ENCODE measurements around the gene SAG. TPM values are rescaled to one million over a fixed set of nuclear protein-coding genes. Genes with fewer than 3 reads are reported as not detected.

The SAG gene
- total RNA-seq, 2 donors from 2014 or later = 0.05 TPM; not detected in 1

- H3K27ac Mint-ChIP-seq = no peak overlapping the region
- no peak for ATAC-seq
- peaks cover 27 to 43% of the 10 kb centered on the region in 2 donors for H3K36me3 Mint-ChIP-seq
- no peaks in the 10 kb centered on the region for H3K9me3 Mint-ChIP-seq
- no peak for DNase-seq (ENCODE audit: low spot score in 2 of 2)
Observed at GRCh38 chr2:233355916-233356315, 48.3 kb downstream of the SAG start.

GRCh38 chr2:233356546-233357308 lies 49.1 kb downstream of the SAG start:
- ATAC-seq (no peak), DNase-seq (ENCODE audit: low spot score in 2 of 2) (no peak)
- Mint-ChIP-seq H3K9me3 (no peaks in the 10 kb centered on the region), H3K36me3 (peaks cover 27 to 43% of the 10 kb centered on the region in 2 donors), H3K27ac (no peak overlapping the region)

GRCh38 chr2:233358335-233358734 lies 50.7 kb downstream of the SAG start:
- Mint-ChIP-seq H3K36me3 (peaks cover 27 to 50% of the 10 kb centered on the region in 2 donors), H3K9me3 (no peaks in the 10 kb centered on the region), H3K27ac (no peak overlapping the region)
- no peak for DNase-seq (ENCODE audit: low spot score in 2 of 2)
- no peak for ATAC-seq

- peak in 1 of 2 donors; percentile 32 for ATAC-seq
- peaks cover 3 to 4% of the 10 kb centered on the region in 2 donors for H3K9me3 Mint-ChIP-seq
- no peak overlapping the region for H3K27ac Mint-ChIP-seq
- peaks cover 27 to 52% of the 10 kb centered on the region in 2 donors for H3K36me3 Mint-ChIP-seq
- DNase-seq (ENCODE audit: low spot score in 2 of 2) = no peak
Observed at GRCh38 chr2:233358947-233359346, 51.3 kb downstream of the SAG start.

- Mint-ChIP-seq H3K9me3 (peaks cover 3 to 4% of the 10 kb centered on the region in 2 donors), H3K36me3 (peaks cover 26 to 51% of the 10 kb centered on the region in 2 donors), H3K27ac (no peak overlapping the region)
- ATAC-seq (no peak), DNase-seq (ENCODE audit: low spot score in 2 of 2) (no peak)
Observed at GRCh38 chr2:233359823-233360222, 52.2 kb downstream of the SAG start.

GRCh38 chr2:233360771-233361176 lies 53.2 kb downstream of the SAG start:
- Mint-ChIP-seq H3K27ac (no peak overlapping the region), H3K9me3 (peaks cover 3 to 4% of the 10 kb centered on the region in 2 donors), H3K36me3 (peaks cover 18 to 43% of the 10 kb centered on the region in 2 donors)
- no peak for ATAC-seq
- DNase-seq (ENCODE audit: low spot score in 2 of 2) = no peak

- no peak for DNase-seq (ENCODE audit: low spot score in 2 of 2)
- Mint-ChIP-seq H3K9me3 (peaks cover 3 to 4% of the 10 kb centered on the region in 2 donors), H3K27ac (no peak overlapping the region), H3K36me3 (peaks cover 13 to 38% of the 10 kb centered on the region in 2 donors)
- no peak for ATAC-seq
Observed at GRCh38 chr2:233361297-233361696, 53.7 kb downstream of the SAG start.

GRCh38 chr2:233362742-233363141 lies 55.1 kb downstream of the SAG start:
- H3K9me3 Mint-ChIP-seq = peaks cover 3 to 4% of the 10 kb centered on the region in 2 donors
- no peak overlapping the region for H3K27ac Mint-ChIP-seq
- DNase-seq (ENCODE audit: low spot score in 2 of 2) (no peak), ATAC-seq (no peak)
- peaks cover 4 to 30% of the 10 kb centered on the region in 2 donors for H3K36me3 Mint-ChIP-seq

GRCh38 chr2:233363744-233364235 lies 56.2 kb downstream of the SAG start:
- DNase-seq (ENCODE audit: low spot score in 2 of 2) (no peak), ATAC-seq (peak; percentile 46 to 78)
- Mint-ChIP-seq H3K36me3 (peaks cover 4 to 30% of the 10 kb centered on the region in 2 donors), H3K27ac (peak overlapping the region in 1 of 2 donors; percentile 53), H3K9me3 (peaks cover 3 to 4% of the 10 kb centered on the region in 2 donors)

- no peak for DNase-seq (ENCODE audit: low spot score in 2 of 2)
- H3K9me3 Mint-ChIP-seq = peaks cover 3 to 4% of the 10 kb centered on the region in 2 donors
- H3K36me3 Mint-ChIP-seq = peaks cover 4 to 13% of the 10 kb centered on the region in 2 donors
- H3K27ac Mint-ChIP-seq = peak overlapping the region; percentile 5 to 32
- ATAC-seq = no peak
Observed at GRCh38 chr2:233365861-233366520, 58.4 kb downstream of the SAG start.

GRCh38 chr2:233367586-233367985 lies 60.0 kb downstream of the SAG start:
- DNase-seq (ENCODE audit: low spot score in 2 of 2) (no peak), ATAC-seq (no peak)
- peaks cover 3 to 4% of the 10 kb centered on the region in 2 donors for H3K9me3 Mint-ChIP-seq
- H3K27ac Mint-ChIP-seq = no peak overlapping the region
- H3K36me3 Mint-ChIP-seq = peaks cover 4 to 6% of the 10 kb centered on the region in 2 donors

GRCh38 chr2:233368756-233369155 lies 61.1 kb downstream of the SAG start:
- peaks cover under 1 to 2% of the 10 kb centered on the region in 2 donors for H3K9me3 Mint-ChIP-seq
- peaks cover 1 to 9% of the 10 kb centered on the region in 2 donors for H3K36me3 Mint-ChIP-seq
- ATAC-seq (no peak), DNase-seq (ENCODE audit: low spot score in 2 of 2) (no peak)
- no peak overlapping the region for H3K27ac Mint-ChIP-seq

GRCh38 chr2:233369462-233369861 lies 61.8 kb downstream of the SAG start:
- ATAC-seq (no peak), DNase-seq (ENCODE audit: low spot score in 2 of 2) (no peak)
- Mint-ChIP-seq H3K9me3 (no peaks in the 10 kb centered on the region), H3K36me3 (peaks cover 0 to 6% of the 10 kb centered on the region in 2 donors), H3K27ac (peak overlapping the region in 1 of 2 donors; percentile 44)

- Mint-ChIP-seq H3K27ac (peak overlapping the region in 1 of 2 donors; percentile 44), H3K36me3 (peaks cover 0 to 6% of the 10 kb centered on the region in 2 donors), H3K9me3 (no peaks in the 10 kb centered on the region)
- ATAC-seq (no peak), DNase-seq (ENCODE audit: low spot score in 2 of 2) (no peak)
Observed at GRCh38 chr2:233369897-233370685, 62.5 kb downstream of the SAG start.

- no peaks in the 10 kb centered on the region for H3K9me3 Mint-ChIP-seq
- H3K36me3 Mint-ChIP-seq = peaks cover 0 to 6% of the 10 kb centered on the region in 2 donors
- DNase-seq (ENCODE audit: low spot score in 2 of 2) = no peak
- no peak for ATAC-seq
- no peak overlapping the region for H3K27ac Mint-ChIP-seq
Observed at GRCh38 chr2:233371641-233372040, 64.0 kb downstream of the SAG start.

- no peaks in the 10 kb centered on the region for H3K9me3 Mint-ChIP-seq
- H3K36me3 Mint-ChIP-seq = peaks cover 5 to 13% of the 10 kb centered on the region in 2 donors
- DNase-seq (ENCODE audit: low spot score in 2 of 2) (no peak), ATAC-seq (no peak)
- no peak overlapping the region for H3K27ac Mint-ChIP-seq
Observed at GRCh38 chr2:233372855-233373254, 65.2 kb downstream of the SAG start.

Data from activated naive CD4-positive, alpha-beta T cell treated with anti-CD3 and anti-CD28 coated beads, Interleukin-2, amount 50 U/mL, for 72 hours (primary cell).